ENCODE results near the gene FRMD1. TPM values are rescaled to one million over a fixed set of nuclear protein-coding genes. Genes with fewer than 3 reads are reported as not detected.

FRMD1 gene
- total RNA-seq, 1 experiment from 2014 or later, result 0.57 TPM

GRCh38 chr6:168100011-168100802 is 21.2 kb upstream of the FRMD1 start:
- CTCF ChIA-PET, result interaction anchor here (1.0 to 2.5 kb wide), 5 partner anchors 12 to 55 kb away, joined by 3 to 20 read pairs (median 5); no protein-coding TSS in a partner anchor
- ATAC-seq (no peak), DNase-seq (ENCODE audit: low spot score) (no peak)
- peaks cover 33% of the 10 kb centered on the region for H3K27me3 Mint-ChIP-seq (ENCODE audit: low read depth)
- H3K4me3 Mint-ChIP-seq, result peak overlapping the region; percentile 12; the same call in 1 of the 2 replicates
- no peak for TF ChIP-seq GRHL2 (CRISPR knock-in tag; IDR thresholded peaks at IDR 0.05; ENCODE audit: insufficient replicate concordance, severe bottlenecking)
- TF ChIP-seq GTF2I (CRISPR knock-in tag; conservative IDR thresholded peaks at IDR 0.05), result no peak
- no peak for TF ChIP-seq ZSCAN18 (CRISPR knock-in tag; IDR thresholded peaks at IDR 0.05)
- TF ChIP-seq NFE2L1 (CRISPR knock-in tag; IDR thresholded peaks at IDR 0.05), result no peak
- no peaks in the 10 kb centered on the region for H3K9me3 Mint-ChIP-seq
- peaks cover 41% of the 10 kb centered on the region for H3K4me1 Mint-ChIP-seq
- no peak overlapping the region for H3K27ac Mint-ChIP-seq
- H3K36me3 Mint-ChIP-seq, result no peaks in the 10 kb centered on the region
- POLR2A ChIA-PET, result no interaction called here

- H3K4me1 Mint-ChIP-seq, result peaks cover 41% of the 10 kb centered on the region
- no peak for TF ChIP-seq PREB (CRISPR knock-in tag; IDR thresholded peaks at IDR 0.05; ENCODE audit: borderline replicate concordance)
- DNase-seq (ENCODE audit: low spot score) (peak; percentile 57), ATAC-seq (peak; percentile 67)
- no peak overlapping the region for H3K27ac Mint-ChIP-seq
- H3K27me3 Mint-ChIP-seq (ENCODE audit: low read depth), result peaks cover 33% of the 10 kb centered on the region
- ChIA-PET CTCF (interaction anchor here (0.7 to 2.5 kb wide), 6 partner anchors 11 to 64 kb away, joined by 4 to 20 read pairs (median 6); no protein-coding TSS in a partner anchor), POLR2A (no interaction called here)
- no peaks in the 10 kb centered on the region for H3K36me3 Mint-ChIP-seq
- no peaks in the 10 kb centered on the region for H3K9me3 Mint-ChIP-seq
- no peak overlapping the region for H3K4me3 Mint-ChIP-seq
Observed at GRCh38 chr6:168099201-168100010, 20.4 kb upstream of the FRMD1 start.

- ATAC-seq (no peak), DNase-seq (ENCODE audit: low spot score) (no peak)
- Mint-ChIP-seq H3K27me3 (ENCODE audit: low read depth) (peaks cover 26% of the 10 kb centered on the region), H3K4me3 (no peak overlapping the region), H3K36me3 (no peaks in the 10 kb centered on the region), H3K27ac (no peak overlapping the region), H3K9me3 (no peaks in the 10 kb centered on the region), H3K4me1 (peaks cover 34% of the 10 kb centered on the region)
- TF ChIP-seq FOXP1 (CRISPR knock-in tag; IDR thresholded peaks at IDR 0.05; ENCODE audit: borderline replicate concordance) (0 out of 2 replicates have a peak, but pooled peaks have one; percentile 27), ZBTB43 (CRISPR knock-in tag; IDR thresholded peaks at IDR 0.05) (no peak), ZNF396 (CRISPR knock-in tag; IDR thresholded peaks at IDR 0.05; ENCODE audit: borderline replicate concordance) (no peak), ZNF416 (CRISPR knock-in tag; IDR thresholded peaks at IDR 0.05) (no peak)
- ChIA-PET CTCF (interaction anchor here (0.7 to 2.5 kb wide), 4 partner anchors 10 to 63 kb away, joined by 4 to 20 read pairs (median 8); no protein-coding TSS in a partner anchor), POLR2A (no interaction called here)
Observed at GRCh38 chr6:168098431-168098861, 19.4 kb upstream of the FRMD1 start.

- ChIA-PET POLR2A (no interaction called here), CTCF (no interaction called here)
- H3K9me3 Mint-ChIP-seq, result no peaks in the 10 kb centered on the region
- no peak overlapping the region for H3K27ac Mint-ChIP-seq
- no peak for DNase-seq (ENCODE audit: low spot score)
- H3K4me1 Mint-ChIP-seq, result peaks cover 28% of the 10 kb centered on the region
- H3K27me3 Mint-ChIP-seq (ENCODE audit: low read depth), result peaks cover 20% of the 10 kb centered on the region
- no peak overlapping the region for H3K4me3 Mint-ChIP-seq
- ATAC-seq, result no peak
- no peak for TF ChIP-seq CREB1 (CRISPR knock-in tag; IDR thresholded peaks at IDR 0.05)
- no peak for TF ChIP-seq ZNF121 (CRISPR knock-in tag; IDR thresholded peaks at IDR 0.05)
- no peak for TF ChIP-seq RELA (CRISPR knock-in tag; IDR thresholded peaks at IDR 0.05; ENCODE audit: borderline replicate concordance)
- no peak for TF ChIP-seq ZNF219 (CRISPR knock-in tag; IDR thresholded peaks at IDR 0.05; ENCODE audit: borderline replicate concordance)
- no peak for TF ChIP-seq FOXK1 (CRISPR knock-in tag; IDR thresholded peaks at IDR 0.05)
- H3K36me3 Mint-ChIP-seq, result no peaks in the 10 kb centered on the region
Observed at GRCh38 chr6:168097621-168098430, 18.8 kb upstream of the FRMD1 start.
